ENCODE results near the gene BLMH.

BLMH gene

DNA sequence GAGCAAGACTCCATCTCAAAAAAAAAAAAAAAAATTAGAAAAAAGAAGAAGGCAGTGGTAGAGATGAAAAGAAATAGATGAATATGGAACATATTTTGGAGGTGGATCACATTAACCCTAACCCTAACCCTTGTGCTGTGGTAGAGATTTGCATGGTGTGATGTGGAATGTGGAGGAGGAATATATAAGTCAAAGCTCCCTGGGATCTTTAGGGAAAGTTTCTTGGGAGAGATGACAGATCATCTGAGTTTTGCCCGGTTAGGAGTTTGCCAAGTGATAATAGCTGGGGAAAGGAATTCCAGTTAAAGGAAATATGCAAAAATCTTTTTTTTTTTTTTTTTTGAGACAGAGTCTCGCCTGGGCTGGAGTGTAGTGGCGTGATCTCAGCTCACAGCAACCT is 13.0 kb upstream of the BLMH start:
- Histone ChIP-seq H3K36me3 (ENCODE audit: control insufficient read depth in 2 of 2, insufficient read depth in 2 of 2, low read length in 2 of 2) (no peaks in the 10 kb centered on the region), H3K4me3 (ENCODE audit: low read length in 2 of 2) (no peak overlapping the region), H3K27ac (ENCODE audit: low read length) (no peak overlapping the region), H3K9me3 (ENCODE audit: control insufficient read depth in 2 of 2, low read length in 2 of 2) (no peaks in the 10 kb centered on the region), H3K9ac (ENCODE audit: low read length in 2 of 2) (no peak overlapping the region), H3K27me3 (ENCODE audit: control insufficient read depth in 1 of 2, insufficient read depth in 2 of 2, low read length in 2 of 2) (no peaks in the 10 kb centered on the region), H3K4me1 (ENCODE audit: control insufficient read depth, insufficient read depth, low read length) (no peaks in the 10 kb centered on the region)

DNA sequence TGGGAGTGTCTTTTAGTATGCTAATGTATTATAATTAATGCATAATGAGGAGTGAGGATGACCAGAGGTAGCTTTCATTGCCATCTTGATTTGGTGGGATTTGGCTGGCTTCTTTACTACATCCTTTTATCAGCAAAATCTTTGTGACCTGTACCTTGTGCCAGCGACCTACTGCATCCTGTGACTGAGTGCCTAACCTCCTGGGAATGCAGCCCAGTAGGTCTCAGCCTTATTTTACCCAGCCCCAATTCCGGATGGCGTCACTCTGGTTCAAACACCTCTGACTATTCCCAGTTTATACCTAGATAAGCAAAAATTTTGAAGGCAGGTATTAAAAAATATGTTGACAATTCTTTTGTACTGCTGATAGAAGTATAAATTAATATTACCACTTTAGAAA is 10.5 kb upstream of the BLMH start:
- Histone ChIP-seq H3K9ac (ENCODE audit: low read length in 2 of 2) (no peak overlapping the region), H3K27me3 (ENCODE audit: control insufficient read depth in 1 of 2, insufficient read depth in 2 of 2, low read length in 2 of 2) (no peaks in the 10 kb centered on the region), H3K27ac (ENCODE audit: low read length) (no peak overlapping the region), H3K9me3 (ENCODE audit: control insufficient read depth in 2 of 2, low read length in 2 of 2) (no peaks in the 10 kb centered on the region), H3K36me3 (ENCODE audit: control insufficient read depth in 2 of 2, insufficient read depth in 2 of 2, low read length in 2 of 2) (no peaks in the 10 kb centered on the region), H3K4me1 (ENCODE audit: control insufficient read depth, insufficient read depth, low read length) (no peaks in the 10 kb centered on the region), H3K4me3 (ENCODE audit: low read length in 2 of 2) (no peak overlapping the region)

DNA sequence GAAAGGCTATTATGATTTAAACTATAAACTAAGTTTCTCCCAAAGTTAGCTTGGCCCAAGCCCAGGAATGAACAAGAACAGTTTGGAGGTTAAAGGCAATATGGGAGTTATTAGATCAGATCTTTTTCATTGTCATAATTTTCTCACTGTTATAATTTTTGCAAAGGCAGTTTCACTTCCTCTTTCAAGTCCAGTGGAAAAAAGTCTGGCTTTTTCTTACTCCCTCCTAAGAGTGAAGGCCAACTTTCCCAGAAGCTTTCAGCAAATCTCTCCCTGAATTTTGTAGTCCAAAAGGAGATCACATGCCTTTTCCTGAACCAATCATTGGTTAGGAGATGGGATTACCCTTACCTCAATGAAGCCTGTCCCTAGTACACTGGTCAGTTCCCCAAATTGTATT is 9.1 kb upstream of the BLMH start:
- Histone ChIP-seq H3K9ac (ENCODE audit: low read length in 2 of 2) (no peak overlapping the region), H3K9me3 (ENCODE audit: control insufficient read depth in 2 of 2, low read length in 2 of 2) (no peaks in the 10 kb centered on the region), H3K4me3 (ENCODE audit: low read length in 2 of 2) (no peak overlapping the region), H3K4me1 (ENCODE audit: control insufficient read depth, insufficient read depth, low read length) (no peaks in the 10 kb centered on the region), H3K36me3 (ENCODE audit: control insufficient read depth in 2 of 2, insufficient read depth in 2 of 2, low read length in 2 of 2) (no peaks in the 10 kb centered on the region), H3K27me3 (ENCODE audit: control insufficient read depth in 1 of 2, insufficient read depth in 2 of 2, low read length in 2 of 2) (no peaks in the 10 kb centered on the region), H3K27ac (ENCODE audit: low read length) (no peak overlapping the region)

DNA sequence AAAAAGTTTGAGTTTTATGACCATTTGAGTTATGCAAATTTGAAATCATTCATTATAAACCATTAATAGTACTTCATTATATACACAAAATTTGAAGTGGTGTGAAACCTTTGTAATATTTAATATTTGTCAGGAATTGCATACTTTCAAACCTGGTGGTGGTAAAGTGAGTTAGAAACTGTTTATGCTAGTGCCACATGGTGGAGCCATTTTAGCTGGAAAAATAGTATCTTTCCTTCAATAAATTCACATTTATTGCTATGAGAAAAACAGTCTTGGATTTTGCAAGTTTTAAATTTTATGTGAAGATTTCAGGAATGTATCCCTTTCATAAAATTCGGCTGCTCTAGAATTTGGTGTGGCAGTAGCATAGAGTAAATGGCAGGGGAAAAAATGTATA is 7.3 kb upstream of the BLMH start:
- Histone ChIP-seq H3K36me3 (ENCODE audit: control insufficient read depth in 2 of 2, insufficient read depth in 2 of 2, low read length in 2 of 2) (no peaks in the 10 kb centered on the region), H3K9ac (ENCODE audit: low read length in 2 of 2) (no peak overlapping the region), H3K27ac (ENCODE audit: low read length) (no peak overlapping the region), H3K4me3 (ENCODE audit: low read length in 2 of 2) (no peak overlapping the region), H3K9me3 (ENCODE audit: control insufficient read depth in 2 of 2, low read length in 2 of 2) (no peaks in the 10 kb centered on the region), H3K4me1 (ENCODE audit: control insufficient read depth, insufficient read depth, low read length) (no peaks in the 10 kb centered on the region), H3K27me3 (ENCODE audit: control insufficient read depth in 1 of 2, insufficient read depth in 2 of 2, low read length in 2 of 2) (no peaks in the 10 kb centered on the region)

DNA sequence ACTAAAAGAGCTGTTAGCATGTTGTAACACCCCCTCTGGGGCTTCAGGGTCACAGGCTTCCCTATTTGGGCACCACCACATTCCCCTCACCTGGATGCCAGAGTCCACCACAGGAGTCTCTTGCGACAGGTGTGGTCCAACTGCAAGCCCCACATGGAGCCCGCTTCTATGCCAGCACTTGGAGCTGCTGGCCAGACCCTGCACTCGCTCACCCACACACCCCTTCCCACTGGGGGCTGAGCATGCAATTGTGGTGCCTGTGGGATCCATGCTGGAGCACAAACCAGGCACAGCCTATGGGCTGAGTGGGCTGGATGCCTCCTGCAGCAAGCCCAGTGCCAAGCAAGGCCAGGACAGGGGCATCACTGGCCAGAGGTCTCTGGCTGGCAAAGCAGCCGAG is 6.0 kb upstream of the BLMH start:
- Histone ChIP-seq H3K4me1 (ENCODE audit: control insufficient read depth, insufficient read depth, low read length) (no peaks in the 10 kb centered on the region), H3K9ac (ENCODE audit: low read length in 2 of 2) (no peak overlapping the region), H3K27ac (ENCODE audit: low read length) (no peak overlapping the region), H3K9me3 (ENCODE audit: control insufficient read depth in 2 of 2, low read length in 2 of 2) (no peaks in the 10 kb centered on the region), H3K27me3 (ENCODE audit: control insufficient read depth in 1 of 2, insufficient read depth in 2 of 2, low read length in 2 of 2) (no peaks in the 10 kb centered on the region), H3K36me3 (ENCODE audit: control insufficient read depth in 2 of 2, insufficient read depth in 2 of 2, low read length in 2 of 2) (no peaks in the 10 kb centered on the region), H3K4me3 (ENCODE audit: low read length in 2 of 2) (no peak overlapping the region)

DNA sequence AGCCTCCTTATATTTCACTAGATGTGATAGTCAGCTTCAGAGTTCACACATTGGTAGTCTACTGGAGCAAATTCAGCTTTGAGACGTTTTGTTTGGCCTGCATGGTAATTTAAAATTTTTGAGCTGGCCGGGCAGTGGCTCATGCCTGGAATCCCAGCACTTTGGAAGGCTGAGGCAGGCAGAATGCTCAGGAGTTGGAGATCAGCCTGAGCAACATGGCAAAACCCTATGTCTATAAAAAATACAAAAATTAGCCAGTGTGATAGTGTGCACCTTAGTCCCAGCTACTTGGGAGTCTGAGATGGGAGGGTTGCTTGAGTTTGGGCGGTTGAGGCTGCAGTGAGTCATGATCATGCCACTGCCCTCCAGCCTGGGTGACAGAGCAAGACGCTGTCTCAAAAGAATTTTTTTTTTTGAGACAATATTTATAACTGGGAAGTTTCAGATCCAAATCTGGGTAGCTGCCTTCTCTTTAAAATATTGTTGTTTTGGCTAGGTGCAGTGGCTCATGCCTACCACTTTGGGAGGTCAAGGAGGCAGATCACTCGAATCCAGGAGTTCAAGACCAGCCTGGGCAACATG is 4.8 kb upstream of the BLMH start:
- no peak overlapping the region for H3K27ac ChIP-seq (ENCODE audit: low read length)
- no peak overlapping the region for H3K4me3 ChIP-seq (ENCODE audit: low read length in 2 of 2)
- H3K9me3 ChIP-seq (ENCODE audit: control insufficient read depth in 2 of 2, low read length in 2 of 2) = no peaks in the 10 kb centered on the region
- no peaks in the 10 kb centered on the region for H3K36me3 ChIP-seq (ENCODE audit: control insufficient read depth in 2 of 2, insufficient read depth in 2 of 2, low read length in 2 of 2)
- no peak overlapping the region for H3K9ac ChIP-seq (ENCODE audit: low read length in 2 of 2)
- H3K4me1 ChIP-seq (ENCODE audit: control insufficient read depth, insufficient read depth, low read length) = no peaks in the 10 kb centered on the region
- H3K27me3 ChIP-seq (ENCODE audit: control insufficient read depth in 1 of 2, insufficient read depth in 2 of 2, low read length in 2 of 2) = no peaks in the 10 kb centered on the region

DNA sequence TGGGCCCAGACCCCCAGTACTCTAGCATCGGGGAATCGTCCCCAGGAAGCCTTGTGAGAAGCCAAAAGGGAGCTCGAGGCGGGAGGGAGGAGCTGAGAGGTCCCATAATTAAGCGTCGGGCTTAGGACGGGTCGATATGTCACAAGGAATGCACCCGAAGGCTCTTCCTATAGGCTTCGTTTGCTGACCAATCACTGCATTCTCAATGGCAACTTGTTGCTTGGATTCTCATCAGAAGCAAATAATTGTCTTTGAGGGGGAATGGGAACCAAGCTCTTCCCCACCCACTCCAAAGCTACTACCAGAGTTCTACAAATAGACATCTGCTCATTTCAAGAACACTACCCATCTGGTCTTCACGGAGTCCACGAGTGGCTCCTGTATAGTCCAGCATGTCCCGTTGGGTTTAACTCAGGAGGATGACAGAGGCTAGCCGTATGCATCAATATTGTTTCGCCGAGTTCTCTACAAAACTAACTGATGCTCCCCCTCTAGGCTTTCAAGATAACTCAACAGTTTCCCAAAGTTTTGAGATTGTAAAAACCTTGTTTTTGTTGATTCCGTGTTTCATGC is 628 bp upstream of the BLMH start:
- H3K9ac ChIP-seq (ENCODE audit: low read length in 2 of 2) = peak overlapping the region; percentile 71 to 90
- no peaks in the 10 kb centered on the region for H3K27me3 ChIP-seq (ENCODE audit: control insufficient read depth in 1 of 2, insufficient read depth in 2 of 2, low read length in 2 of 2)
- no peaks in the 10 kb centered on the region for H3K9me3 ChIP-seq (ENCODE audit: control insufficient read depth in 2 of 2, low read length in 2 of 2)
- peak overlapping the region; percentile 60 for H3K27ac ChIP-seq (ENCODE audit: low read length)
- peaks cover 2 to 3% of the 10 kb centered on the region in 2 donors for H3K36me3 ChIP-seq (ENCODE audit: control insufficient read depth in 2 of 2, insufficient read depth in 2 of 2, low read length in 2 of 2)
- peaks cover 7% of the 10 kb centered on the region for H3K4me1 ChIP-seq (ENCODE audit: control insufficient read depth, insufficient read depth, low read length)
- peak overlapping the region; percentile 65 to 94 for H3K4me3 ChIP-seq (ENCODE audit: low read length in 2 of 2)

DNA sequence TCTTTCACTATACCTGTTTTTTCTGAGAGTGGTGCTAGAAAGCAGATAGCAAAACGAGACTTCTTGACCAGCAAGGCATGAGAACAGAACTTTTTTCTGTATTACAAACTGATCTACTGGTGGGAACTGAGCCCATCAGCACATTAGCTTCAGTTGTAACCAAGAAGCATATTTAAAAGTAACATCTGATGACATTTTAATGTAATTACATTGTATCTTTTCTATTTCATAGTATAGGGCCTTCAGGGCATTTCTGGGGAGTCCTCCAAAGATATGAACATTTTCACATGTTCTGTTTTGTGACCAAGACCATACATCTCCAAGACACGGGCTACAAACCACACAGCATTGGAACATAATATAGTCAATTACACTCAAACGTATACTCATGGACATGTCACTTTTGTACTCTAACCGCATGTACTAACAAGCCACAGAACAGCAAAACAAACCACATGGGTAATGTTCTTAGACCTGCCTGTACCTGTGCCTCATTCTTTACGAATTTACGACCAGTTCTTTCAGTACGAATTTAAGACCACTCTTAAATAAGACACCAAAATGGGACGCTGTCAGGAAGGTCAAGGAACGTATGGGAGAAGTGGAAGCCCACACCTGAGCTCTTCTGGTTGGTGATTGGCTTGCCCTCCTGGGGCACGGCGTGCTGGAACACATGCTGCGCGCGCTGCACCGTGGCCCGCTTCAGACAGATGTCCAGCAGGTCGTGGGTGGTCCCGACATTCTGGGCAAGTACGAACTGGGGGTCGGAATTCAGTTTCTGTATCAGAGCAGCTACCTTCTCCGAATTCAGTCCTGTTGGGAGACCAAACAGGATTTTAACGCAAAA is 825 bp downstream of the BLMH start:
- H3K9me3 ChIP-seq (ENCODE audit: control insufficient read depth in 2 of 2, low read length in 2 of 2) = no peaks in the 10 kb centered on the region
- peaks cover 7% of the 10 kb centered on the region for H3K4me1 ChIP-seq (ENCODE audit: control insufficient read depth, insufficient read depth, low read length)
- H3K27me3 ChIP-seq (ENCODE audit: control insufficient read depth in 1 of 2, insufficient read depth in 2 of 2, low read length in 2 of 2) = no peaks in the 10 kb centered on the region
- peak overlapping the region; percentile 90 to 94 for H3K4me3 ChIP-seq (ENCODE audit: low read length in 2 of 2)
- peak overlapping the region; percentile 72 to 86 for H3K9ac ChIP-seq (ENCODE audit: low read length in 2 of 2)
- H3K27ac ChIP-seq (ENCODE audit: low read length) = no peak overlapping the region
- H3K36me3 ChIP-seq (ENCODE audit: control insufficient read depth in 2 of 2, insufficient read depth in 2 of 2, low read length in 2 of 2) = peaks cover 8 to 15% of the 10 kb centered on the region in 2 donors

DNA sequence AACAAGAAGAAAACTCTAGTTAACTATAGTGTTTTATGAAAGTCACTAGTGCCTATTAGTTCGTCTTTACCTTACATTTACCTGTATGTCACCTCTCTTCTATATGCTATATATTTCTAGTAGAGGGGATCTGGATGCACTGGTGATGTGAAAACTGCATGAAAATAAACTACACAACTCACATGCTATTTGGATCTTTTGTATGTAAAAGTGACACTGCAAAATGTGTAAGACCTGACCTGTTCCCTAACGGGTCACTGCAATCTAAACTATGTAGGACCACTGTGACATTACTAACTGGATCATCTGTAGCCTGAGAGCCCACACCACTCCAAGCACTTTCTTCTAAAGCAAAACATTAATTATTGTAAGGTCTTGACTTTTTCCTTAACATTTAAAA is 1.7 kb downstream of the BLMH start:
- no peak overlapping the region for H3K9ac ChIP-seq (ENCODE audit: low read length in 2 of 2)
- H3K36me3 ChIP-seq (ENCODE audit: control insufficient read depth in 2 of 2, insufficient read depth in 2 of 2, low read length in 2 of 2) = peaks cover 10 to 20% of the 10 kb centered on the region in 2 donors
- H3K4me1 ChIP-seq (ENCODE audit: control insufficient read depth, insufficient read depth, low read length) = peaks cover 7% of the 10 kb centered on the region
- no peak overlapping the region for H3K4me3 ChIP-seq (ENCODE audit: low read length in 2 of 2)
- H3K27ac ChIP-seq (ENCODE audit: low read length) = no peak overlapping the region
- H3K9me3 ChIP-seq (ENCODE audit: control insufficient read depth in 2 of 2, low read length in 2 of 2) = no peaks in the 10 kb centered on the region
- H3K27me3 ChIP-seq (ENCODE audit: control insufficient read depth in 1 of 2, insufficient read depth in 2 of 2, low read length in 2 of 2) = no peaks in the 10 kb centered on the region

DNA sequence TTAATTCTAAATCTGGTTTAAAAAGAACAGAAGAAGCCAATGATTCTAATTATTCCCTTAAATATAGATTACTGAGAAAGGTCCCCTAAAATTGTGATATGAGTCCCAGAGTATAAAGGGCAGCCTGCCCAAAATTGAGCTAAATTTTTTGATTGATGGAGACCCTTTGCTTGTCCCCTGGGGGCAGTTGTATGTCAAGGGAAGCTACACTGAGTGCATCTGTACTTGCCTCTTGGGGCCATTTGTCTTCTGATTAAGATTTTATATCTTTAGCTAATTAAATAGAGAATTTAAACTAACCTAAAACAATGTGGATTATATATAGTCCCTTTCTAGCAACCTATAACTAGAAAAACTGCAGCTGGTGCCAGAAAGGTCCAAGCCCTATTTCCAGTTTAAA is 12.6 kb downstream of the BLMH start:
- Histone ChIP-seq H3K9ac (ENCODE audit: low read length in 2 of 2) (no peak overlapping the region), H3K36me3 (ENCODE audit: control insufficient read depth in 2 of 2, insufficient read depth in 2 of 2, low read length in 2 of 2) (peaks cover 16 to 19% of the 10 kb centered on the region in 2 donors), H3K4me1 (ENCODE audit: control insufficient read depth, insufficient read depth, low read length) (no peaks in the 10 kb centered on the region), H3K27me3 (ENCODE audit: control insufficient read depth in 1 of 2, insufficient read depth in 2 of 2, low read length in 2 of 2) (no peaks in the 10 kb centered on the region), H3K9me3 (ENCODE audit: control insufficient read depth in 2 of 2, low read length in 2 of 2) (no peaks in the 10 kb centered on the region), H3K4me3 (ENCODE audit: low read length in 2 of 2) (no peak overlapping the region), H3K27ac (ENCODE audit: low read length) (no peak overlapping the region)

DNA sequence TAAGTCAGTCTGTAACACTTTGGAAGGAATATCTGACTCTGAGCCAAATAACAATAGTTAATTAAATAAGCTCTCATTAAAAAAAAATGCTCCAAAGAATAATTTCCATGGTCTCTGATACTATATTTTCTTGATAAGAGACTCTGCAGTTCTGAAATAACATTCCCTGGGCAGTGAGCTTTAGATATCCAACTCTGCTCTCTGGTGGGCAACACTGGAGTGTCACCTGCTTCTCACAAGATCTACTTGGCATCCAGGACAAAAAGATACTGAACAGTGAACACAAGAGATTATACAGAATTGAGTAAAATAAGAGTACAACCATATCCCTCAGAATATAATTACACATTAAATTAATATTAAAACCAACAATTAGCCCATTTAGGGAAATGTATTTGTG is 13.7 kb downstream of the BLMH start:
- no peaks in the 10 kb centered on the region for H3K9me3 ChIP-seq (ENCODE audit: control insufficient read depth in 2 of 2, low read length in 2 of 2)
- H3K36me3 ChIP-seq (ENCODE audit: control insufficient read depth in 2 of 2, insufficient read depth in 2 of 2, low read length in 2 of 2) = peaks cover 22 to 25% of the 10 kb centered on the region in 2 donors
- no peak overlapping the region for H3K27ac ChIP-seq (ENCODE audit: low read length)
- no peaks in the 10 kb centered on the region for H3K4me1 ChIP-seq (ENCODE audit: control insufficient read depth, insufficient read depth, low read length)
- no peak overlapping the region for H3K9ac ChIP-seq (ENCODE audit: low read length in 2 of 2)
- H3K4me3 ChIP-seq (ENCODE audit: low read length in 2 of 2) = no peak overlapping the region
- no peaks in the 10 kb centered on the region for H3K27me3 ChIP-seq (ENCODE audit: control insufficient read depth in 1 of 2, insufficient read depth in 2 of 2, low read length in 2 of 2)

All from stomach smooth muscle (tissue), 2 donors.